Ovary (tissue), 9 donors: ENCODE data around the gene ARHGAP8. TPM values are rescaled to one million over a fixed set of nuclear protein-coding genes. Genes with fewer than 3 reads are reported as not detected.
"Not testable (repeated sequence)": the region's sequence is repeated elsewhere in the genome, so short reads cannot be mapped to it uniquely, and the experiment has no call there.

ENCODE experiments used
- DNase-seq, 5 donors: peaks; one replicate each; pipeline ENCODE4 v3.0.0-alpha.2; 2019 to 2020
- H3K27ac ChIP-seq, 2 donors: fragments of 200-600 bp; one replicate each; pipeline versions ENCODE4 v1.5.1 to v1.8.0; 2019 to 2022
- H3K27me3 ChIP-seq: fragments of 200-600 bp; one replicate; pipeline ENCODE4 v1.8.0; 2022
- H3K36me3 ChIP-seq: fragments of 200-600 bp; sonication (generic); one replicate; pipeline ENCODE4 v1.5.1; 2019
- H3K4me1 ChIP-seq: one replicate; pipeline ENCODE4 v1.8.1; 2013; ENCODE audit warnings: mild to moderate bottlenecking, moderate library complexity; ENCODE audit not compliant: insufficient read depth
- H3K4me3 ChIP-seq: fragments of 200-600 bp; sonication (generic); one replicate; pipeline ENCODE4 v1.5.1; 2017
- H3K9me3 ChIP-seq, 2 donors: fragments of 200-600 bp in 1 of 2; sonication (generic) in 1 of 2; one replicate each; pipeline versions ENCODE4 v1.5.1 to v1.8.1; 2013 to 2019; ENCODE audit warnings: mild to moderate bottlenecking in 1 of 2, moderate library complexity in 1 of 2
- CTCF ChIP-seq, 3 donors: fragments of 450-650 bp in 2 of 3; fragments of 200-600 bp in 1 of 3; IDR thresholded peaks; one replicate each; pipeline versions ENCODE4 v1.5.1 to v1.8.0; 2016 to 2022; ENCODE audit warnings: antibody characterized with exemption in 3 of 3, mild to moderate bottlenecking in 1 of 3
- EP300 ChIP-seq: sonication (generic); formaldehyde crosslinking; IDR thresholded peaks from one replicate; pipeline ENCODE4 v1.6.1; 2017; ENCODE audit warnings: antibody characterized with exemption
- POLR2A ChIP-seq: fragments of 450-650 bp; IDR thresholded peaks from one replicate; pipeline ENCODE4 v1.6.1; 2017; ENCODE audit warnings: antibody characterized with exemption, mild to moderate bottlenecking, moderate library complexity
- WGBS, 3 donors: extraction: QIAGEN DNeasy Blood & Tissue Kit in 1 of 3; methylation state at CpG; one replicate each; pipeline versions ENCODE4 v1.1.5 to v1.1.7; 2013 to 2017; 5-methylcytosine and 5-hydroxymethylcytosine counted together
- intact Hi-C, 4 donors: fragments of 100-400 bp; cut with DNase I; formaldehyde crosslinking; loops; one replicate each; pipeline versions ENCODE4 v1.11.0 to v1.15.1; 2022 to 2023
- polyA plus RNA-seq, 2 donors: library from polyadenylated mRNA; stranded (reverse); fragments of 200-250 nt in 1 of 2; fragments of 350-450 nt in 1 of 2; fragmentation: Illumina TruSeq in 1 of 2; extraction: RNeasy Lipid Tissue Mini Kit (QIAGEN cat#74804) in 1 of 2; gene quantifications; one replicate each; pipeline ENCODE4 v1.2.3, GENCODE V29; 2013 to 2014
- total RNA-seq, 7 donors: library from RNA; depleted of rRNA in 2 of 7; stranded (reverse); fragments of >200 nt in 2 of 7; fragmentation: NEBNext Ultra II Directional in 3 of 7; extraction: Animal tissue kit (Norgen Biotek cat#: 25700) in 3 of 7; gene quantifications; one replicate each; pipeline versions ENCODE4 v1.1.0 to v1.2.4, GENCODE V29; 2016 to 2023
- donor health status: DM: no; HTN: no; CAD: no; lungs with moderate emphysema.
- donor health status: DM: no; HTN: no; CAD: no.
- donor health status: Bipolar disorder and iron deficiency.
- donor health status: DM: yes; HTN: yes; CAD: no.
- donor health status: DM: no; HTN: no; CAD: no.
- donor health status: DM: yes; HTN: yes; CAD: no.

Gene ARHGAP8
- total and polyA plus RNA-seq, 9 donors: 0.45 to 23.8 (median 2.1) TPM

DNA sequence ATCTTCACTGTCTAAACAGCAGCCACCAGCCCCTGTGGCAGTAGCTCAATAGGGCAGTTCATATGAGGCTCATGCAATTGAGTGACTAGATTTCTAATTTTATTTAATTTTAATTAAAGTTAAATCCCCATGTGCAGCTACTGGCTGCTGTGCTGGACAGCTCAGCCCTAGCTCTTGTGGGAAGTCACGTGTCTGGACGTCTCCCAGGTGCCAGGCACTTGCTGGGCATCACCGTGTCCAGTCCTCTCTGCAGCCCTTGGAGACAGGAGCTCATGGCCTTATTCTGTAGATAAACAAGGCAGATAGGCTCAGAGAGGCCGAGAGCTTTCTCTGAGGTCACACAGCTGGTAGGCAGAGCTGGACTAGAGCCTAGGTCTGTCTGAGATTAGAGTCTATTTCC lies 95.0 kb downstream of the ARHGAP8 start:
- Histone ChIP-seq H3K36me3 (no peaks in the 10 kb centered on the region), H3K4me1 (no peaks in the 10 kb centered on the region), H3K27ac (no peak overlapping the region), H3K4me3 (no peak overlapping the region), H3K27me3 (no peaks in the 10 kb centered on the region), H3K9me3 (no peaks in the 10 kb centered on the region)
- 39 to 56% (median 48%) methylated on average over 4 of the region's 4 CpGs for WGBS, 3 donors
- TF ChIP-seq POLR2A: no peak
- no peak for TF ChIP-seq CTCF (IDR thresholded peaks at IDR 0.05)
- no peak for TF ChIP-seq EP300
- no peak for DNase-seq
- intact Hi-C loops: no loop called here

DNA sequence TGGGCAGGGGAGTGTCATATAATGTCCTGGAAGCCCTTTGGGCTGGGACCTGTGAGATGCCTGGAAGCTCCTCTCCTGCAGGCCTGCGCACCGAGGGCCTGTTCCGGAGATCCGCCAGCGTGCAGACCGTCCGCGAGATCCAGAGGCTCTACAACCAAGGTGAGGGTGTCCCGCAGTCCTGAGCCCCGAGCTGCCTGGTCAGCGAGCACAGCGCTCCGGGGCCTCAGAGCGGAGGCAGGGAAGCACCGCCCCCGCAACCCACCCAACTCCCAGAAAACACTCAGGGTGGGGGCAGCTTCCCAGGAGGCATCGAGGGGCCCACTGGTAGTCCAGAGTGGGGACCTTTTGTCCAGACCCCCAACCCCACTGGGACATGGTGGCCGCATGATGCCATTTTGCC lies 95.5 kb downstream of the ARHGAP8 start:
- no peaks in the 10 kb centered on the region for H3K9me3 ChIP-seq
- intact Hi-C loops: no loop called here
- 88 to 92% (median 88%) methylated on average over 18 of the region's 18 CpGs for WGBS, 3 donors
- H3K4me1 ChIP-seq: no peaks in the 10 kb centered on the region
- TF ChIP-seq EP300 (no peak), POLR2A (no peak), CTCF (IDR thresholded peaks at IDR 0.05) (no peak)
- no peaks in the 10 kb centered on the region for H3K36me3 ChIP-seq
- no peaks in the 10 kb centered on the region for H3K27me3 ChIP-seq
- DNase-seq: no peak
- H3K4me3 ChIP-seq: no peak overlapping the region
- H3K27ac ChIP-seq: no peak overlapping the region

DNA sequence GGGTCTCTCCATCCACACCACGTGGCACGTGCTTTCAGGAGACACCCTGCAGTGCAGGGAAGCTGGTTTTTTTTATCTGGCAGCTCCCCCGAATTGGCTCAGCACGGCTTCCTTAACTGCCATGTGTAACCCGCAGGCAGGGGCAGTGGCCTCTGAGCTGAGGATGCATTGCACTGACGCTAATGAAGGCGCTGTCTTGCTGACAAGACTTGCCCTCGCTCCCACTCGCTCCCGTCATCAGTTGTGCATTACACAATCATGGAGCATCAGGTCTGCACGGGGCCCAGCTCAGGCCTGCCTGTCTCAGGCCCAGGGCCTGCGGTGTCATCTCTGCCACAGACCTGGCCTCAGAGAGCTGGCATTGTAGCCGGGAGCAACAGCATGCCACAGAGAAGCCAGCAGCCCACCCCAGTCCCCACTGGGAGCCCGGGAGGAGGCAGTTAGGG lies 95.9 kb downstream of the ARHGAP8 start:
- no peaks in the 10 kb centered on the region for H3K4me1 ChIP-seq
- no peak overlapping the region for H3K27ac ChIP-seq
- H3K36me3 ChIP-seq: no peaks in the 10 kb centered on the region
- no peak for TF ChIP-seq EP300
- no peaks in the 10 kb centered on the region for H3K9me3 ChIP-seq
- WGBS, 3 donors: 64 to 71% (median 70%) methylated on average over 14 of the region's 14 CpGs
- no peak for DNase-seq
- intact Hi-C loops: no loop called here
- H3K4me3 ChIP-seq: no peak overlapping the region
- H3K27me3 ChIP-seq: no peaks in the 10 kb centered on the region

DNA sequence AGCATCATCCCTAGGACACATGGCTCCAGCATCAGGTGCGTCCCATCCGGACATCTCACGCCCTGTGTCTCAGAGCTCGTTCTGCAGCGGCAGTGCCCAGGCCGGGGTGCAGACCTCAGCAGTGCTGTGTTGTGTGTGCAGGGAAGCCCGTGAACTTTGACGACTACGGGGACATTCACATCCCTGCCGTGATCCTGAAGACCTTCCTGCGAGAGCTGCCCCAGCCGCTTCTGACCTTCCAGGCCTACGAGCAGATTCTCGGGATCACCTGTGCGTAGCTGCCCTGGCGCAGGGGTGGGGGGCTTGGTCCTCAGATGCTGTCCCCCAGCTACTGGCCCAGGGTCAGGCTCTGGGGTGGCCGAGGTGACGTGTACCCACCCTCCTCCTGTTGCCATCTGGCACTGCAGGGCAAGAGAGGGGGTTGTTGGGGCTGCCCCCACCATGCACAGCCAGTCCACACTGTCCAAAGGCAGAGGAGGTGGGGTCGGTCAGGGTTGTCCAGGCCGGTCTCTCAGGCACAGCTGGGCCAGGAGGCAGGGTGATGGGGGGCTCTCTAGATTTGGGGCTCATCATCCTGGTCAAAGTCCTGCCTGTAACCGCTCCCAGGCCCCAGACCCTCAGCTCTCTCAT lies 96.5 kb downstream of the ARHGAP8 start:
- TF ChIP-seq CTCF (IDR thresholded peaks at IDR 0.05) (no peak), POLR2A (no peak), EP300 (no peak)
- WGBS, 3 donors: 89 to 94% (median 94%) methylated on average over 18 to 21 of the region's 21 CpGs
- Histone ChIP-seq H3K27ac (no peak overlapping the region), H3K4me3 (no peak overlapping the region), H3K27me3 (no peaks in the 10 kb centered on the region), H3K36me3 (no peaks in the 10 kb centered on the region), H3K4me1 (no peaks in the 10 kb centered on the region), H3K9me3 (no peaks in the 10 kb centered on the region)
- DNase-seq: no peak
- intact Hi-C loops: no loop called here

DNA sequence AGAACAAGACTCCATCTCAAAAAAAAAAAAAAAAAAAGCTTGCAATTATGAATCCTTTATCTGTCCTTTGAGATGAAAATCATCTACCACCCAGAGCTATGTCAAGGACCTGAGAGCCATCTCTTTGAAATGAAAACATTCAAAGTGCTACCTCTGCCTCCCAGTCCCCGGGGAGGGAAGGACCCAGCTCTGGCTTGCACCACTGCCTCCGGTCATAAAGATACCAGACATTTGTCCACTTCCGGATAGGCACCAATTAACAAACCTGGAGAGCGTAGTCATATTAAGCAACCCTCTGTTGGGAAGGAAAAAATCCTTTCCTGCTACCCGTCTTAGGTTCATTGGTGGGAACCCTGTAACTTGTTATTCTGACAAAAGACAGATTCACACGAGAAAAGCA lies 98.6 kb downstream of the ARHGAP8 start:
- WGBS, 3 donors: 78 to 83% (median 80%) methylated on average over 6 of the region's 6 CpGs
- Histone ChIP-seq H3K27me3 (no peaks in the 10 kb centered on the region), H3K4me1 (no peaks in the 10 kb centered on the region), H3K9me3 (no peaks in the 10 kb centered on the region), H3K36me3 (no peaks in the 10 kb centered on the region), H3K27ac (no peak overlapping the region), H3K4me3 (no peak overlapping the region)
- intact Hi-C loops: no loop called here
- DNase-seq: no peak
- TF ChIP-seq CTCF (IDR thresholded peaks at IDR 0.05): no peak
- no peak for TF ChIP-seq POLR2A
- TF ChIP-seq EP300: no peak

- H3K36me3 ChIP-seq, H3K9me3 ChIP-seq, H3K4me1 ChIP-seq, H3K27me3 ChIP-seq, intact Hi-C loops, H3K4me3 ChIP-seq, H3K27ac ChIP-seq: not testable (repeated sequence)
- 75 to 84% (median 80%) methylated on average over 8 of the region's 8 CpGs for WGBS, 3 donors
- peak in 1 of 5 donors; percentile 6 for DNase-seq
Measured at GRCh38 chr22:44854641-44855040, 102.3 kb downstream of the ARHGAP8 start.
